DMS153 (cell line): Measurements from ENCODE around the gene ITIH4.
"Not testable (repeated sequence)": the region's sequence is repeated elsewhere in the genome, so short reads cannot be mapped to it uniquely, and the experiment has no call there.

Experiments used
- DNase-seq: peaks from one replicate; lab custom pipeline; 2025; lab: John Stamatoyannopoulos, UW

The ITIH4 gene

GRCh38 chr3:52783211-52783555 lies 47.3 kb downstream of the ITIH4 start:
- no peak for DNase-seq

DNA sequence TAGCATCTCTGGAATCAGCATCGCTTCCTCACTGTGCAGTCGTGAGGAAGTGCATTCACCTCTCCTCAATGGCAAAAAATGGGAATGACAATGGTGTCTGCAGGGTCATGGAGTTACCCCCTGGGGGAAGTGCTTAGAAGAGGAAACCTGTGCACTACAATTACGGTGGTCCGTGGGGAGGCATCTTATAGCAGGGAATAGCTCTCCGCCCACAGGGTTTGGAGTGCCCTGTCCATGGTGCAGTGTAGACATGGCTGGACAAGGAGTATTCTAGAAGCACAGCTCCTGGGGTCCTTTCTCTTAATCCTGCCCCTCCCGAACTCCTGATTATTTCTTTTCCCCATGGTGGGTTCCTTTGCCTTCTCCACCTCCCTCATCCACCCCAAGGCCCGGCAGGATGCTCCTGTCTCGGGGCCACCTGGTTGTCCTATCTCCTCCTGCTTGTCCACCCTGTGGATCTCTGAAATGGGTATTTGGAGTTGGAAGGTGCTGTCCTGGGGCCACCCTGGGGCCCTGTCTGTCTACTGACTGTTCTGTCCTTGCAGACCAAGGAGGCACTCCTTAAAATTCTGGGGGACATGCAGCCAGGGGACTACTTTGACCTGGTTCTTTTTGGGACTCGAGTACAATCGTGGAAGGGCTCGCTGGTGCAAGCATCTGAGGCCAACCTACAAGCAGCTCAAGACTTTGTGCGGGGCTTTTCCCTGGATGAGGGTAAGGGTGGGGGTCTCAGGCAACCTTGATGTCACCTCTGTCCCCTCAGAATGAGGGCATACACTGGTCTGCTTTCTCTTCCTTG lies 47.9 kb downstream of the ITIH4 start:
- DNase-seq: no peak

DNA sequence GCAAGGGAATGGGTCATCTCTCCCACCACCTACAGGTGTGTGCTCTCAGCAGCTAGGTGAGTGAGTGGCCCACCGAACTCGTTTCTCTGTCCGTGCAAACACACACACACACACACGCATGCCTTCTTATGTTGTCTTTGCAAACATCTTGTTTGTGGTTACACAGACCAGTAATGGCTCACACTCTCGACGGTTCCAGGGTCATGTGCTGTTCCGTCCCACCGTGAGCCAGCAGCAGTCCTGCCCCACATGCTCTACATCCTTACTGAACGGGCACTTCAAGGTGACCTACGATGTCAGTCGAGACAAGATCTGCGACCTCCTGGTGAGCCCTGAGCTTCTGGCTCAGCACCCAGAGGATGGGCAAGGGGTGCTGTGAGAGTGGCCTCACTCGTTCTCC lies 48.7 kb downstream of the ITIH4 start:
- DNase-seq: no peak

GRCh38 chr3:52779837-52780585 lies 50.5 kb downstream of the ITIH4 start:
- no peak for DNase-seq

DNA sequence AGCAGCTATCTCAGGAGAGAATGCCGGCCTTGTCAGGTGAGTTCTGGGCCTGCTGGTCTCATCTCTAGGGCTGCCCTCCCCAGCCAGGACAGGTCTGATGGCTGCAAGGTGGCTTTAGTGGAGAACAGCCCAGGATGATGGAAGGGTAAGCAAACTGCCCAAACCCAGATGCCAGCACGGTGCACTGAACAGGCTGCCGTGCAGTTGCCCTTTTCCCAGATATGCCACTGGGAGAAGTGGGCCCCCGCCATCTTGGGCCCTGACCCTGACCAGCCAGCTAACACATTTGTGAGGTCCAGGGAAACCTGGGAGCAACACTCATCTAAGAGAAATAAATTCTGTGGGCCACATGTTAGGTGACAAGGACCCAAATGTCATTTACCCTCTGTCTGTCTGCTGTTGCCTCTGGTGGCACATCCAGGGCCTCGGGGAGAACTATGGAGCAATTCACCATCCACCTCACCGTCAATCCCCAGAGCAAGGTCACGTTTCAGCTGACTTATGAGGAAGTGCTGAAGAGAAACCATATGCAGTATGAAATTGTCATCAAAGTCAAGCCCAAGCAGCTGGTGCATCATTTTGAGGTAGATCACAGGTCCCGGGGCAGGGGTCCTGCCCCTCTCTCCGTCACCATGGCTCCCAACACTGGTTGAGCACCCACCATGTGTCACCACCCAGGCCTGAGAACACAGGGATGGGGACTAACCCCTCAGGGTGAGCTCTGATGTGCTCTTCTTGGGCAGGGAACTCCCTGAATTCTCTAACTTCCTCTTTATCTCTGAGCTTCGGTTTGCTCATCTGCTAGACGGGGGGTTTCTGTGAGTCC lies 51.2 kb downstream of the ITIH4 start:
- no peak for DNase-seq

DNA sequence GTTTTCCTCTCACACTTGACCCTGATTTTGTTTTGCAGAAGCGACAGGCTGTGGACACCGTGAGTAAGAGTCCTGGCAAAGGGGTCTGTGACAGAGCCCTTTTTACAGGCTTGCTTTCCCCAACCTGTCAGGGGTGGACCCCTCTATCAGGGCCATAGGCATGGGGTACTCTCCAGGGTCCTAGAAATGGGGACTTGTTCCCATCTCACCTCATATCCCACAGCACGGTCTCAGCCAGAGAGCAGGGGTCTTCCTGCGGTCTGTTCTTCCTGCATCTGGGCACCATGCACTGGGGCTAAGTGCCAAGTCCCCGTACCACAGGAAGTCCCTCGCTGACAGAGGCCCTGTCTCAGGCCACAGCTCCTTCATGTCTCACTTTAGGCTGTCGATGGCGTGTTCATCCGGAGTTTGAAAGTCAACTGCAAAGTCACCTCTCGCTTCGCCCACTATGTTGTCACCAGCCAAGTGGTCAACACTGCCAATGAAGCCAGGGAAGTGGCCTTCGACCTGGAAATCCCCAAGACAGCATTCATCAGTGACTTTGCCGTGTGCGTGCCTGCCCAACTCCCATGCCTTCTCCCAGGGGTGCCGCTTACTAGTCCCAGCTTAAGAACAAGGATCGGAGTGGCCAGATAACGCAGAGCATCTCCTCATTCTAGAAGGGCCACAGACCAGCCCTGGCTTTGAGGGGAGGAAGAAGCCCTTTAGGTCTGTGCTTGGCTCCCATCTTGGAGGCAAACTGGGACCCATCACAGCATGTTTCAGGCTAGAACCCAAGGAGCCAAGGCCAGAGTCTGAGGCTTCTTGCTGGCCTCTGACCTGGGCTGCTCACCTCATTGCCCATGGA lies 52.3 kb downstream of the ITIH4 start:
- DNase-seq: no peak

DNA sequence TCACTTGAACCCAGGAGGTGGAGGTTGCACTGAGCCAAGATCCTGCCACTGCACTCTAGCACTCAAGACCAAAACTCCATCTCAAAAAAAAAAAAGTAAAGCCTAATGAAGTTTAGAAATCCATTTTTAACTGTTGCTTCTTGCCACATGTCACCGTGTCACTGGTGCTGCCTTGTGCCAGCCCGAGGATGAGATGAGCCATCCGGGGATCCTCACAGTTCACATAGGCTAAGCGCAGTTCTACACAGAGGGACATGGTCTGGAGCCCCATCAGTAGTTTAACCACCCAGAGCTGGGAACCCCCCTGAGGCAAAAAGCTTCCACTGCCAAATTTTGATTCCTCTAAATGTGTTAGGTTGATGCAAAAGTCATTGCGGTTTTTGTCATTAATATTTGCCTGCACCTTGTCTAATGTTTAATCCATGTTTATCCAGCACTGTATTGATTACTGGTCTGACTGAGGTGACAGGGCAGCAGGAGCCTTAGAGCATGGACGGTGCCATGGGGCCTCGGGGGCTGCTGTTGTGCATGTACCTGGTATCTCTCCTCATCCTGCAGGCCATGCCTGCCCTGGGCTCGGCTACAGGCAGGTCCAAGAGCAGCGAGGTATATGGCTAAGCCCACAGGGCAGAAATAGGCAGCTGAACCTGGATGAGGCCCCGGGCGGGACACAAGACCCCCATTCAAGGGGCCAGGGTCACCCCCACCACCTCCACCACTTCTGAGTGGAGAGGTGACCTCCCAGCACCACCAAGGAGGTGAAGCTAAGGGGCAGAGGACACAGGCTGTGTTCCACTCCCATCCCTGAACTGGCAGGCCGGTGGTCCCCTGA lies 53.1 kb downstream of the ITIH4 start, which contains the start of gene ITIH1:
ITIH1 (plus strand) TSS at position 473 of the 832 bp plus-strand sequence; CDS start at position 490, 17 bp downstream.
- no peak for DNase-seq

DNA sequence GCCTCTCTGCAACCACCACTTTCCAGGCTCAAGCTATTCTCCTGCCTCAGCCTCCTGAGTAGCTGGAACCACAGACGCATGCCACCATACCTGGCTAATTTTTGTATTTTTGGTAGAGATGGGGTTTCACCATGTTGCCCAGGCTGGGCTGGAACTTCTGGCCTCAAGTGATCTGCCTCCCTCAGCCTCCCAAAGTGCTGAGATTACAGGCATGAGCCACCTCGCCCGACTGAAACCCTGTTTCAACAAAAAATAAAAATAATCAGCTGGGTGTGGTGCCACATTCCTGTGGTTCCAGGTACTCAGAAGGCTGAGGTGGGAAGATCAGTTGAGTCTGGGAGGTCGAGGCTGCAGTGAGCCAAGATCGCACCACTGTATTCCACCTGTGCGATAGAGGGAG lies 54.0 kb downstream of the ITIH4 start:
- not testable (repeated sequence) for DNase-seq

DNA sequence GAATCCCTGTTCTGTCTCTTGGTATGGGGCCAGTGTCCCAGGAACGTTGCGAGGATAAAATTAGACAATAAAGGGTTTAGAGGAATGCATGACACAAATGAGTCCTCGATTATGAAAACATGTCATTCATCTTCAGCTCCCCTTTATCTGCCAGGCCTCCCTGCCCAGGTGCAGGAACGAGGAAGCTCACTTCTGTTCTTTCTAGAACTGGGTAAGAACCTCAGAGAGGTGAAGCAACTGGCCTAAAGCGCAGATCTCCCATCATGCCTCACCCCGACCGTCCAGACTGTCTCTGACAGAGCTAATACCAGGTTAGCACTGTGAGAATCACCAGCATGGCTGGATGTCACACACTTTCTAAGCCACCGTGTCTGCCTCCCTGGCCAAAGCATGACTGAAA lies 54.6 kb downstream of the ITIH4 start:
- DNase-seq: no peak

GRCh38 chr3:52774901-52775864 lies 55.3 kb downstream of the ITIH4 start:
- DNase-seq: no peak

GRCh38 chr3:52774066-52774713 lies 56.3 kb downstream of the ITIH4 start:
- DNase-seq: no peak

DNA sequence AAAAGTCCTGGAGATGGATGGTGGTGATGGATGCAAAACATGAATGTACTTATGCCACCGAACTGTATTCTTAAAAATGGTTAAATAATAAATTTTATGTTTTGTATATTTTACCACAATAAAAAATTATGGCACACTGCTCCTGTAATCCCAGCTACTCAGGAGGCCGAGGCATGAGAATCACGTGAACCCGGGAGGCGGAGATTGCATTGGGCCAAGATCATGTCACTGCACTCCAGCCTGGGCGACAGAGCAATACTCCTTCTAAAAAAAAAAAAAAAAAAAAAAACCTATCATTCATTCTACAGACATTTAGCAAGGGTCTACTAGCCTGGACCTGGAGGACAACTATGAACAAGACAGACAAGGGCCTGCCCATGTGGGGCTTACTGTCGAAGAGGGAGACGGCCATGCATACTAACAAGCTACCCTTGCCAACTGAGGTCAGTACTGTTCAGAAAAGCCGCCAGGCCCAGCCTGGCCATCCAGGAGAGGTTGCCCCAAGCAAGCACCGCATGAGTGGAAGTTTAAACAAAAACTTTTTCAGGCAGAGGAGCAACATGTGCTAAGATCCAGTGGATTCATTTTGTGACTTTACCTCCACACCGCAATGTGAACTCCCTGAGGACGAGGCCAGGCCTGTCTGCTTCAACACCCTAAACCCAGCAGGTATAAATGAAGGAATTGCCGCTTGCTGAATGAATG lies 57.0 kb downstream of the ITIH4 start:
- no peak for DNase-seq

- DNase-seq: no peak
These were observed 58.8 kb downstream of the ITIH4 start for GRCh38 chr3:52771702-52772101.

GRCh38 chr3:52771334-52771681 lies 59.2 kb downstream of the ITIH4 start:
- no peak for DNase-seq

GRCh38 chr3:52770496-52771333 lies 59.8 kb downstream of the ITIH4 start, which contains the start of gene NEK4:
NEK4 (minus strand) TSS chr3:52770940; CDS start chr3:52770746, 194 bp downstream.
- peak; percentile 54 for DNase-seq

DNA sequence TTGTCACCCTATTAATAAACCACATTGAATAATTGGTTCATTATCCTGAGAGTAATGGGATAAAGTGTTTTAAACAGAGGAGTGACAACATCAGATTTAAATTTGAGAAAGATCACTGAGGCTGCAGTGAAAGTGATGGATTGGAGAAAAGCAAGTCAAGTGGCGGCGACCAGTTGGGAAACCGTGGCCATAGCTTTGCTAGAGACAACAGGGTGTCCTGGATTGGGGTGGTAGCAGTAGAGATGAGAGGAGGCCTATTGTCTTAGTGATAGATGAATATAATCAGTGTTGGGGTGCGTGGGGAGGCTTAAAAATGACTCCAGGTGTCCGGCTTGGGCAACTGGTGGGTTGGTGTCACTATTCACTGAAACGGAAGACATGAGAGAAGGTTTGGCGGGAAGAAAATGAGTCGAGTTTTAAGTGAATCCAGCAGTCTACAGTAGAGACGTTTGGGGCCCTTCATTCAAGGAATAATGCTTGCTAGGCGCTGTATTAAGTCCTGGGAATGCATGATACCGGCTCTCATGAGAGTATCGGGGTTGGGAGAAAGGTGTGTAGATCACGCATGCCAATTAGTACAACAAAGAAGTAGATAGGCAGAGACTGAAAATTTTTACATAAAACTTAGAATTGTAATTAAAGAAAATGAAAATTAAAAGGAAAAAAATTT lies 60.6 kb downstream of the ITIH4 start:
- DNase-seq: no peak

- no peak for DNase-seq
These were observed 67.0 kb downstream of the ITIH4 start for GRCh38 chr3:52763466-52763865.
